Measurements from ENCODE around the gene HELZ.

- no peak for TF ChIP-seq MAX (IDR thresholded peaks at IDR 0.05; ENCODE audit: low read depth)
- TF ChIP-seq, protein P1, sequence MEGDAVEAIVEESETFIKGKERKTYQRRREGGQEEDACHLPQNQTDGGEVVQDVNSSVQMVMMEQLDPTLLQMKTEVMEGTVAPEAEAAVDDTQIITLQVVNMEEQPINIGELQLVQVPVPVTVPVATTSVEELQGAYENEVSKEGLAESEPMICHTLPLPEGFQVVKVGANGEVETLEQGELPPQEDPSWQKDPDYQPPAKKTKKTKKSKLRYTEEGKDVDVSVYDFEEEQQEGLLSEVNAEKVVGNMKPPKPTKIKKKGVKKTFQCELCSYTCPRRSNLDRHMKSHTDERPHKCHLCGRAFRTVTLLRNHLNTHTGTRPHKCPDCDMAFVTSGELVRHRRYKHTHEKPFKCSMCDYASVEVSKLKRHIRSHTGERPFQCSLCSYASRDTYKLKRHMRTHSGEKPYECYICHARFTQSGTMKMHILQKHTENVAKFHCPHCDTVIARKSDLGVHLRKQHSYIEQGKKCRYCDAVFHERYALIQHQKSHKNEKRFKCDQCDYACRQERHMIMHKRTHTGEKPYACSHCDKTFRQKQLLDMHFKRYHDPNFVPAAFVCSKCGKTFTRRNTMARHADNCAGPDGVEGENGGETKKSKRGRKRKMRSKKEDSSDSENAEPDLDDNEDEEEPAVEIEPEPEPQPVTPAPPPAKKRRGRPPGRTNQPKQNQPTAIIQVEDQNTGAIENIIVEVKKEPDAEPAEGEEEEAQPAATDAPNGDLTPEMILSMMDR (IDR thresholded peaks at IDR 0.05) = no peak
- no peak for TF ChIP-seq POLR2AphosphoS5 (IDR thresholded peaks at IDR 0.05; ENCODE audit: low read depth, low read length)
- TF ChIP-seq, protein P2, sequence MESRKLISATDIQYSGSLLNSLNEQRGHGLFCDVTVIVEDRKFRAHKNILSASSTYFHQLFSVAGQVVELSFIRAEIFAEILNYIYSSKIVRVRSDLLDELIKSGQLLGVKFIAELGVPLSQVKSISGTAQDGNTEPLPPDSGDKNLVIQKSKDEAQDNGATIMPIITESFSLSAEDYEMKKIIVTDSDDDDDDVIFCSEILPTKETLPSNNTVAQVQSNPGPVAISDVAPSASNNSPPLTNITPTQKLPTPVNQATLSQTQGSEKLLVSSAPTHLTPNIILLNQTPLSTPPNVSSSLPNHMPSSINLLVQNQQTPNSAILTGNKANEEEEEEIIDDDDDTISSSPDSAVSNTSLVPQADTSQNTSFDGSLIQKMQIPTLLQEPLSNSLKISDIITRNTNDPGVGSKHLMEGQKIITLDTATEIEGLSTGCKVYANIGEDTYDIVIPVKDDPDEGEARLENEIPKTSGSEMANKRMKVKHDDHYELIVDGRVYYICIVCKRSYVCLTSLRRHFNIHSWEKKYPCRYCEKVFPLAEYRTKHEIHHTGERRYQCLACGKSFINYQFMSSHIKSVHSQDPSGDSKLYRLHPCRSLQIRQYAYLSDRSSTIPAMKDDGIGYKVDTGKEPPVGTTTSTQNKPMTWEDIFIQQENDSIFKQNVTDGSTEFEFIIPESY (IDR thresholded peaks at IDR 0.05; ENCODE audit: borderline replicate concordance, low read depth) = no peak
- TF ChIP-seq, protein P3, sequence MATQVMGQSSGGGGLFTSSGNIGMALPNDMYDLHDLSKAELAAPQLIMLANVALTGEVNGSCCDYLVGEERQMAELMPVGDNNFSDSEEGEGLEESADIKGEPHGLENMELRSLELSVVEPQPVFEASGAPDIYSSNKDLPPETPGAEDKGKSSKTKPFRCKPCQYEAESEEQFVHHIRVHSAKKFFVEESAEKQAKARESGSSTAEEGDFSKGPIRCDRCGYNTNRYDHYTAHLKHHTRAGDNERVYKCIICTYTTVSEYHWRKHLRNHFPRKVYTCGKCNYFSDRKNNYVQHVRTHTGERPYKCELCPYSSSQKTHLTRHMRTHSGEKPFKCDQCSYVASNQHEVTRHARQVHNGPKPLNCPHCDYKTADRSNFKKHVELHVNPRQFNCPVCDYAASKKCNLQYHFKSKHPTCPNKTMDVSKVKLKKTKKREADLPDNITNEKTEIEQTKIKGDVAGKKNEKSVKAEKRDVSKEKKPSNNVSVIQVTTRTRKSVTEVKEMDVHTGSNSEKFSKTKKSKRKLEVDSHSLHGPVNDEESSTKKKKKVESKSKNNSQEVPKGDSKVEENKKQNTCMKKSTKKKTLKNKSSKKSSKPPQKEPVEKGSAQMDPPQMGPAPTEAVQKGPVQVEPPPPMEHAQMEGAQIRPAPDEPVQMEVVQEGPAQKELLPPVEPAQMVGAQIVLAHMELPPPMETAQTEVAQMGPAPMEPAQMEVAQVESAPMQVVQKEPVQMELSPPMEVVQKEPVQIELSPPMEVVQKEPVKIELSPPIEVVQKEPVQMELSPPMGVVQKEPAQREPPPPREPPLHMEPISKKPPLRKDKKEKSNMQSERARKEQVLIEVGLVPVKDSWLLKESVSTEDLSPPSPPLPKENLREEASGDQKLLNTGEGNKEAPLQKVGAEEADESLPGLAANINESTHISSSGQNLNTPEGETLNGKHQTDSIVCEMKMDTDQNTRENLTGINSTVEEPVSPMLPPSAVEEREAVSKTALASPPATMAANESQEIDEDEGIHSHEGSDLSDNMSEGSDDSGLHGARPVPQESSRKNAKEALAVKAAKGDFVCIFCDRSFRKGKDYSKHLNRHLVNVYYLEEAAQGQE (IDR thresholded peaks at IDR 0.05; ENCODE audit: low read depth, low read length) = no peak
- no peak for TF ChIP-seq YY1 (IDR thresholded peaks at IDR 0.05; ENCODE audit: low read depth)
- TF ChIP-seq JUND (IDR thresholded peaks at IDR 0.05) = no peak
- no peak for TF ChIP-seq GABPA (IDR thresholded peaks at IDR 0.05; ENCODE audit: low read depth)
- no peak for TF ChIP-seq FOSL2 (IDR thresholded peaks at IDR 0.05; ENCODE audit: borderline replicate concordance, low read depth)
- TF ChIP-seq EP300 (IDR thresholded peaks at IDR 0.05; ENCODE audit: borderline replicate concordance in 1 of 2, low read depth in 1 of 2, low read length in 1 of 2) = no peak
- no peak for TF ChIP-seq RAD21 (IDR thresholded peaks at IDR 0.05; ENCODE audit: low read length)
Observed at GRCh38 chr17:67127925-67128324, 117.1 kb downstream of the HELZ start.
